GM19035 (cell line): Measurements from ENCODE around the gene CRTAC1.

Experiments used
- ATAC-seq: cut with Tn5 transposase; IDR thresholded peaks from one replicate; pipeline ENCODE4 v1.9.1; 2021; ENCODE audit not compliant: unreplicated experiment

The CRTAC1 gene

GRCh38 chr10:97925308-97925938 is 105.0 kb downstream of the CRTAC1 start:
- ATAC-seq: no peak

- no peak for ATAC-seq
Observed at GRCh38 chr10:97924678-97925077, 105.7 kb downstream of the CRTAC1 start.

GRCh38 chr10:97923476-97923875 is 106.9 kb downstream of the CRTAC1 start:
- ATAC-seq: no peak

GRCh38 chr10:97923057-97923456 is 107.4 kb downstream of the CRTAC1 start:
- no peak for ATAC-seq

GRCh38 chr10:97922022-97922758 is 108.2 kb downstream of the CRTAC1 start:
- no peak for ATAC-seq

- no peak for ATAC-seq
Observed at GRCh38 chr10:97921581-97922021, 108.8 kb downstream of the CRTAC1 start.

GRCh38 chr10:97920865-97921264 is 109.6 kb downstream of the CRTAC1 start:
- ATAC-seq: no peak

- ATAC-seq: no peak
Observed at GRCh38 chr10:97919012-97919411, 111.4 kb downstream of the CRTAC1 start.

GRCh38 chr10:97916586-97916985 is 113.8 kb downstream of the CRTAC1 start:
- ATAC-seq: no peak

GRCh38 chr10:97915346-97916131 is 114.9 kb downstream of the CRTAC1 start:
- ATAC-seq: no peak

- peak; percentile 70 for ATAC-seq
Observed at GRCh38 chr10:97914837-97915211, 115.6 kb downstream of the CRTAC1 start.

GRCh38 chr10:97914171-97914836 is 116.1 kb downstream of the CRTAC1 start:
- ATAC-seq: no peak

- ATAC-seq: no peak
Observed at GRCh38 chr10:97913614-97914013, 116.8 kb downstream of the CRTAC1 start.

- ATAC-seq: no peak
Observed at GRCh38 chr10:97913193-97913592, 117.2 kb downstream of the CRTAC1 start.

- no peak for ATAC-seq
Observed at GRCh38 chr10:97911217-97911616, 119.2 kb downstream of the CRTAC1 start.

- ATAC-seq: no peak
Observed at GRCh38 chr10:97910661-97911060, 119.8 kb downstream of the CRTAC1 start.

GRCh38 chr10:97907830-97908229 is 122.6 kb downstream of the CRTAC1 start:
- ATAC-seq: no peak

GRCh38 chr10:97907211-97907610 is 123.2 kb downstream of the CRTAC1 start:
- no peak for ATAC-seq

- ATAC-seq: no peak
Observed at GRCh38 chr10:97905276-97905675, 125.1 kb downstream of the CRTAC1 start.

GRCh38 chr10:97904576-97904975 is 125.8 kb downstream of the CRTAC1 start:
- no peak for ATAC-seq

- ATAC-seq: no peak
Observed at GRCh38 chr10:97904018-97904381, 126.4 kb downstream of the CRTAC1 start.
